ENCODE data around the gene GATAD2A.
"Not testable (repeated sequence)": the region's sequence is repeated elsewhere in the genome, so short reads cannot be mapped to it uniquely, and the experiment has no call there.

The GATAD2A gene

DNA sequence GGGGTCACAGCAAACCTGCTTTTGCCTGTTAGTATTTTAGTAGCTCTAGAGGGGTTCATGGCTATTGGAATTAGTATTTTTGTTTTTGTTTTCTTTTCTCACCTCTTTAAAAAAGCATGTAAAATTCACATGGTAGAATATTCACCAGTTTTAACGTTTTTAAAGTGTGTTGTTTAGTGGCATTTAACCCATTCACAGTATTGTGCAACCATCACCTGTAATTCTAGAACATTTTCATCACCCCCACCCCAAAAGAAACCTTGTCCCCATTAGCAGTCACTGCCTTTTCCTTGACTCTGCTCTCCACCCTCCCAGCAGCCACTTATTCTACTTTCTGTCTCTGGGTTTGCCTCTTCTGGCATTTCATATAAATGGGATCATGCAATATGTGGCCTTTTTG, 39.8 kb downstream of the GATAD2A start:
- in situ Hi-C loops (cut with MboI; ENCODE audit: low sequenced_read_pairs), result no loop called here

DNA sequence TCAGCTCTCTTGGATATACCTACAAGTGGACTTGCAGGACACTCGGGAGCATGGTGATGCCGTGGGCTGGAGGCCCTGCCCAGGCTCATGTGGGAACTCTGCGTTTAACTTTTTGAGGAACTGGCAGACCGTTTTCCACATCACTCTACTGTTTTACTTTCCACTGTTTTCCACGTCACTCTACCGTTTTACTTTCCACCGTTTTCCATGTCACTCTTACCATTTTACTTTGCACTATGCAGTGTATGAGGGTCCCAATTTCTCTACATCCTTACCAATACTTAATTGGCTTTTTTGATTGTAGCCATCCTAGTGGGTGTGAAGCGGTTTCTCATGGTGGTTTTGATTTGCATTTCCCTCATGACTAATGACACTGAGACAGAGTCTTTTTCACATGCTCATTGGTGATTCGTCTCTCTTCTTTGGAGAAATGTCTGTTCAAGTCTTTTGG, 40.5 kb downstream of the GATAD2A start:
- in situ Hi-C loops (cut with MboI; ENCODE audit: low sequenced_read_pairs), result no loop called here

DNA sequence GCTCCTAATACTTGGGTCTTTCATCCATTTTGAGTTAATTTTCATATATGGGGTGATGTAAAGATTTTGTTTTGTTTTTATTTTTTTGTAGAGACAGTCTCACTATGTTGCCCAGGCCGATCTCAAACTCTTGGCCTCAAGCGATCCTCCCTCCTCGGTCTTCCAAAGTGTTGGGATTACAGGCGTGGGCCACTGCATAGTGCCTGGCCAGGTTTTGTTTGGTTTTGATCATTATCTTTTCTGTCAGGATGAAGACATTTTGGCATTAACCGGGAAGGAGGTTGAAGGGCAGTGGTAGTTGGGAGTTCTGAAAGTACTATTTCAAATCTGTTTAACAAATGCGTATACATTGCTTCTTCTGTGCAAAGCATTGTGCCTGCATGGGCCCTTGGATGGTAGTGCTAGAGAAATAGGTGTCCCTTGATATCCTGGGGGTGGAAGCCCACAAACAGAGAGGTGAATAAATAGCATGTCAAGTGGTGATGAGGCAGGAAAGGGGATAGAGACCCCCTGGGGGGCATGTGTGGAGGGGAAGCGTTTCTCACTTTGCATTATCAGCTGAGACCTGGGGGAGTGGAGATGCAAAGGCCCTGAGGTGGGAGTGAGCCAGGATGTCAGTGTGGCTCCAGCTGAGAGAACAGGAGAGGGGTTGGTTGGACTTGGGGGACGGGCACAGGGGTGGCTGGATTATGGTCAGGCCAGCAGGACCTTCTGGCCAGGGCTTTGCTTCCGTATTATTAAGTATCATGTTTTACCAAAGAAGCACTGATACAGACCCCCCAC, 41.4 kb downstream of the GATAD2A start:
- in situ Hi-C loops (cut with MboI; ENCODE audit: low sequenced_read_pairs), result no loop called here

DNA sequence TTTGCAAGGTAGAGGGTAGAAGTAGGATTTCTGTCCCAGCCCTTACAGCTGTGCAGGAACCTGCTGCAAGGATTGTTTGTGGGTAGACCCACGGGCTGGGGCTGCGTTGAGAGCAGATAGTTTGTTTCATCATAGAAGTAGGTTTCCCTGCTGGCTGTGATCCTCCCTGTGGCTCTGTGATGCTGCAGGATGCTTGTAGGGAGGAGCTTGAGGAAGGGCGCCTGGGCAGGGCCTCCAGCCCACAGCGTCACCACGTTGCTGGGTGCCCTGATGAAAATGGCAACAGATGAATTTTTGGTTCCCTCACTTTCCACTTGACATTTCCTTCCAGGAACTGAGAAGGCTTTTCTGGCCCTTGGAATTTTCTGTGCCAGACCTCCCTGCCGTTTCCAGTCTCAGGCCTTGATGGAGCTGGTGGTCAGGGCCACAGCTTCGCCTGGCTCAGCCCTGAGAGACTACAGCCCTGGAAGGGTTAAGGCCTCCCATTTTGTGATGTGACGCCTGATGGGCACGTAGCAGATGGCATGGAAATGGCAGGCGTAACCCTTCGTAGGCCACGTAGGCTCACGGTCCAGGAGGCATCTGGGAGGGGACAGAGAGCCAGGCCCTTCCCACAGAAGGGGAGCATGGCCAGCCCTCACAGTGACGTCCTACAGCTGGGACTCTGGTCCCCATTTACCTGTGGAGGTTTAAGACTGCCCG, 42.2 kb downstream of the GATAD2A start:
- in situ Hi-C loops (cut with MboI; ENCODE audit: low sequenced_read_pairs), result no loop called here

DNA sequence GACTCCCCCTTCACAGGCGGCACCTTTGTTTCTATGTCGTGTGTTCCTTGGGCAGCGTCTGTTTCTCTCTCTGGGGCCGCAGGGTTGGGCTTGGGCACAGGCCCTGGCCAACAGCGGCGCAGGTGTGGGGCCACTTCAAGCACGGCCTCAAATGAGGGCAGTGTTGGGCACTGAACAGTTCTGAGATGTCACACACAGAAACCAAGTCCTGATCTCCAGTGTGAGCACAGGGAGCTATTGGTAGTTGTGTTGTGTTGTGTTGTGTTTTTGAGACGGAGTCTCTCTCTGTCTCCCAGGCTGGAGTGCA, 42.7 kb downstream of the GATAD2A start:
- in situ Hi-C loops (cut with MboI; ENCODE audit: low sequenced_read_pairs), result no loop called here

DNA sequence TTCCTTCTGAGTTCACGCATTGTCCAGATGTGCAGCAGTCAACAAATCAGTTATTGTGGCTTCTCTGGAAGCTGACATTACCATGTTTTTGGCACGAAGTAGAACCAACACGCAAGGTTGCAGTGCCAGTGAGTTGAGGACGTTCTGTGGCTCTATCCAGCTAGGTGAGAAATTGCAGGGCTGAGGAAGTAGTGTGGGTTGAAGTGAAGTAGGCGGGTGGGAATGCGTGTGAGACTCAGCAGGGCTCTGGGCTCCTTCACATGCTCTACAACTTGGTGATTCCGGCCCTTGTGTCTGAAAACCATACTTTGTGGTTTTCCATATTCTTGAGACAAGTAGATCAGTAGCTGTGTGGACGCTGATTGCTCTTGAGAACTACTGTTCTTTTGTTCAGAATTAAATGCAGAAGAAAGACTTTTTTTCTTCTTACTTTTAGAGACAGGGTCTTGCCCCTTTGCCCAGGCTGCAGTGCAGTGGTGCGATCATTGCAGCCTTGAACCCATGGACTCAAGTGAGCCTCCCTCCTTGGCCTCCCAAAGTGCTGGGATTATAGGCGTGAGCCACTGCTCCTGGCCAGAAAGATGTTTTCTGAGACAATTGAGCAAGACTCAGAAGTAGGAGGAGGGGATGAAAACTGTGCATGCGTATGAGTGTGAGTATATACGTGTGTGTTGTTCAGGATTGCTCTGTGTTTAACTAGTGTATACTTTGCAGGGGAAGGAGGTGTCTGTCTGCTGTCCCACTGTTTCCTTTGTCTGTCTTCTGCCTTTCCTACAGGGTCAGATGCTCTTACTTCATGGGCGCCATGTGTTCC, 46.2 kb downstream of the GATAD2A start:
- in situ Hi-C loops (cut with MboI; ENCODE audit: low sequenced_read_pairs), result no loop called here

DNA sequence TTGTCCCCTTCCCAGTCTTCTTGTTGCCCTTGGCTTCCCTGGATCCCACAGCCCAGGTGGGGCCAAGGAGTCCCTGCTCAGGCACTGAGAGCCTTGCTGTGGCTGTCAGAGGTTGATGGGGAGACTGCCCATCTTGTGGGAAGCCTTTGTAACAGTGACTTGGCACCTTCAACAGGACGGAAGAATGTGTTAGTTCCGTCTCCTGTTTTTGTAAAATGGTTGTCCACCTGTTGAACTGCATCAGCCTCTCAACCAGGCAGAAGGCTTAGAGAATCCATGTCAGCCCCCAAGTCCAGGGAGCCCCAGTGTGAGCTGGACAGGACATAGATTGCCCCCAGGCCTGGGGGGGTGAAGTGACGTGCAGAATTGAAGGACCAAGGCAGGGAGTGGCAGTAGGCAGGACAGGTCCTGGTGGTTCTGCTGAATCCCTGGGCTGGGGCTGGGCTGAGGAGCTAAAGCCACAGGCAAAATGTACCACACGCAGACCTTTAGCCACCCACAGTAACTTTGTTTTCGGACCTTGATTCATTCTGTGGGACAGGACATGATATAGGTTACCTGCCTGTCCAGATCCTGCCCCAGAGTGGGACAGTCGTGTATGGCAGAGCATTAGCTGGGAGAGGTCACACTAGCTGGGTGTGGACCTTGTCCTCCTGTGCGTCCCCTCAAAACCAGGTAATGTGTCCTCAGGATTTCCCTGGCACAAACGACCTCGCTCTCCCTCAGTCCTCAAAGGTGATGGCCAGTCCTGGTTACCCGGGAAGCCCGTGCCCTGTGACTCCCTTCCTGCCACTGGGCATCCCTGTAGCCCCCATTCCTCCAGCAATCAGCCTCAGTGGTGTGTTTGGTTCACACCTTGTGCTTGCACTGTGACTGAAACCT, 47.0 kb downstream of the GATAD2A start:
- in situ Hi-C loops (cut with MboI; ENCODE audit: low sequenced_read_pairs), result no loop called here

DNA sequence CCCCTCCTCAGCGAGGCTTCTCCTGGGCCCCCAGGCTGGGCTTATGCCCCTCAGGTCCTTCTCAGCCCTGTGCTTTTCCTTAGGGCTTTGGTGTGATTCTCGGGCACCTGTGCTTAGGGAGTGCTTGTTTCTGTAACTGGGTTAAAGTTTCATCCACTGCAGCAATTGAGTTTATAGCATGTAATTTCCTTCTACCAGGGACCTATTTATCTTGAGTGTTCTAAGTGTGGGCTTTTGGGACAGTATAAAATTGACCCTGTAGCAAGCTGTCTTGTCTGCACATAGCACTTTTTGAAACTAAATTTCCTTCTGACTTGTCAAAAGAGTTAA, 47.6 kb downstream of the GATAD2A start:
- in situ Hi-C loops (cut with MboI; ENCODE audit: low sequenced_read_pairs), result no loop called here

DNA sequence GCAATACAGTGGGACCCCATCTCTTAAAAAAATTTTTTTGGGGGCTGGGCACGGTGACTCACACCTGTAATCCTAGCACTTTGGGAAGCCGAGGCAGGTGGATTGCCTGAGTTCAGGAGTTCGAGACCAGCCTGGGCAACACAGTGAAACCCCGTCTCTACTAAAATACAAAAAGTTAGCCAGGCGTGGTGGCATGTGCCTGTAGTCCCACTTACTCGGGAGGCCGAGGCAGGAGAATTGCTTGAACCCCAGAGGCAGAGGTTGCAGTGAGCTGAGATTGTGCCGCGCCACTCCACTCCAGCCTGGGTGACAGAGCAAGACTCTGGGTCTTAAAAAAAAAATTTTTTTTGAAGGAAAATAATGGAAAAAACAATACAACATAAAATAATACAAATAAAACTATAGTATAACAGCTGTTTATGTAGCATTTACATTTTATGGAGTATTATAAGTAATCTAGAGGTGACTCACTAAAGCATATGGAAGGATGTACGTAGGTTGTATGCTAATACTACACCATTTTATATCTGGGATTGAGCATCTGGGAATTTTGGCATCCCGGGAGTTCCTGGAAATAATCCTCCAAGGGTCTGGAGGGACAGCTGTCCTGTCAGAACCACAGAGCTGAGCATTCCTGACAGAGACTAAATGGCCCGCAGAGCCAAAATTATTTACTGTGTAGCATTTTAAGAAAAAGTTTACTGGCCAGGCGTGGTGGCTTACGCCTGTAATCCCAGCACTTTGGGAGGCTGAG, 49.9 kb downstream of the GATAD2A start:
- in situ Hi-C loops (cut with MboI; ENCODE audit: low sequenced_read_pairs), result not testable (repeated sequence)

DNA sequence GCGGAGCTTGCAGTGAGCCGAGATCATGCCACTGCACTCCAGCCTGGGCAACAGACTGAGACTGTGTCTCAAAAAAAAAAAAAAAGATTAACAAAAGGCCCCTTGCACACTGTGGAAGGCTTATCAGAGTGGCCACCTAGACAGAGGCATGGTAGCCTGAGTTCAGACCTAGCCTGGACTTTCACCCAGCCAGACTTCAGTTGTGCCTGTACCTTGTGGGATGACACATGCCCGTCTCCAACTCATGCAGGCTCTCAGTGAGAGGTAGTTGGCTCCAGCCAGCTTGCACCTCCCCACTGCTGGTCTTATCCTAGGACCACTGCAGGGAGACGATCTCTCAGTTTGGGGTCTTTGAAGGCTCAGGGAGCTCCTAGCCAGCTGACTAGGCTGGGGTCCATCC, 52.2 kb downstream of the GATAD2A start:
- in situ Hi-C loops (cut with MboI; ENCODE audit: low sequenced_read_pairs), result no loop called here

DNA sequence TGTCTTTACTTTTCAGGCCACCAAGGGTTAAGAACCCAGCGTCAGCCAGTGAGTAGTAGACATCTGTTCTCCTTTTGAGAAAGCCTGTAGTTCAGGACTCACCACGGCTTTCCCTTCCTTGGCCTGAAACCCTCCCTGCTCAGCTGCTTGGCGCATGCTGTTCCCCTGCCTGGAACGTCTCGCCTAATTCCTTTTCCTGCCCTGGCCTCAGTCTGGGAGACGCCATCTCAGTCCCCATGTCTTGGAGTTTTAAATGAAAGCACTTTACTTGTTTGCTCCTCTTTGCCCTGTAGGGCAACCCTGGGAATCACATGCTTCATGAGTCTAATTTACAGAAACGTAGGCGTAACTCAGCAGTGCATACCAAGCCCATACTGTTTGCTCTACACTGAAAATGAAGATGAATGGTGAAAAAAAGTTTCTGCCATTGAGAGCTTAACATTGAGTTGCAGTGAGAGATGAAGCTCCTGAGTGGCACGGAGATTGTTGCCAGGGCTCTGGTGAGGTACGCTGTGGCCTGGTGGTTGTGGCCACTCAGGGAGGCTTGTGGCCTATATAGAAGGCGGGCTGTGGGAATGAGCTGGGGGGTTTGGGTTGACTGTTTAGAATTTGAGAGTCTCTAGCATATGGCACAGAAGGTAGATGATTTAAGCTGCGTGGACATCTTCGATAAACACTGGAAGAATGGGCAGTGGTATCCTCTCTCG, 52.8 kb downstream of the GATAD2A start:
- in situ Hi-C loops (cut with MboI; ENCODE audit: low sequenced_read_pairs), result no loop called here

DNA sequence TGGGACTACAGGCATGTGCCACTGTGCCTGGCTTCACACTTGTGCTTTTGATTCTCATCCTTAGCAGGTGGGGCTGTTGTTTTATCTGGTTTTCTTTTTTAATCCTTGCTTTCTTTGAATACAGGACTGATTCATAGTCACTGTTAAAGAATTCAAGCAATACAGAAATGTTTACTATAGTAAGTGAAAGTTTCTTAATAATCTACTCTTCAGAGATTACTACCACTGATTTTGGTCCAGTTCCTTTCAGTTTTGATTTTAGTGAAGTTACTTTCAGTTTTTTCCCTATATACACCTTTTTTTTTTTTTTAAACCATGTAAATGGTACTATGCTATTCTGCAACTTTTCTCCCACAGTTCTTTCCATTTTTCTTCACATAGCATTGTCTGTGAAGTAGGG, 53.6 kb downstream of the GATAD2A start:
- in situ Hi-C loops (cut with MboI; ENCODE audit: low sequenced_read_pairs), result no loop called here

DNA sequence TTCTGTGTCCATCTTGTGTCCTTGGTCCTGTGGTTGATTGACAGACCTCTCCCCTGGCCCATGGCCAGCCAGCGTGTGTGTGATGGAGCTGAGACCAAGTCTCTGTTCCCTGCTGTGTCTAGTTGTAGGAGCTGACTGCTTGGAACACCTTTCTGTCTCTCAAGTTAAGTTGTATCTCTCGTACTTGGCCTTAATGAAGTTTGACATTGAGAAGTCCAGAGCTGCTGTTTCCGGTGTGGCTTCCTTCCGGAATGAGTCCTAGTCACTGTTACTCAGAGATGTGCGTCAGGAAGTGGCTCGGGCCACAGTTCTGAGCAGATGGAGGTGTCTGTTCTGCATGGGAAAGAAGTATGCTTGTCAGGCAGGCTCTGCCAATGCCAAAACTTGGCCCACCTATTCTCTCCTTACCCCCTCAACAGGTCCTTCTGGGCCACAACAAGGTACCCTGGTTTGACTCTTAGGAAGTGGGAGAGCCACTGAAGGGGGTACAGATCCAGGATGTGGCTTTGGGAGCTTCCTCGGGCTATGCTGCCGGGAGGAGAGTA, 54.3 kb downstream of the GATAD2A start:
- in situ Hi-C loops (cut with MboI; ENCODE audit: low sequenced_read_pairs), result no loop called here

DNA sequence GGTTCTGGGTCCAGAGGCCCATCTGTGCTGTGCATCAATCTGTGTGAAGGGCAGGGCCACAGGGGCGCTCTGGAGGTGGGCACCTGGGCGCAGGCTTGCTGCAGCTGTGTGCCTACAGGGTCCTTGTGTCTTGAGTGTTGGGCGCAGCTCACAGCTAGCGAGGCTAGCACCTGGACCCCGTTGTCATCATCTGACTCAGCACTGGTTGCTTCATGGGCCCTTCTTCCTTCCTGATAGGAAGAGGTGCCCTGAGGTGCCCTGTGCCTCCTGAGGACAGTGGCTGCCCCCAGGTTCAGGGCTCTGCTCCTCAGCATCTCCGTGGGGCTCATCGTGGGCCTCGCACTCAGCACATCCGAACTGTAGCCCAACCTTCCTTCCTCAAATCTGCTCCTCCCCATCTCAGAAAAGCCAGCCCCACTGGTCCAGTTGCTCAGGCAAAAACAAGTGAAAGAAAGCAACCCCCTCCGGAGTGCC, 54.8 kb downstream of the GATAD2A start:
- in situ Hi-C loops (cut with MboI; ENCODE audit: low sequenced_read_pairs), result no loop called here

DNA sequence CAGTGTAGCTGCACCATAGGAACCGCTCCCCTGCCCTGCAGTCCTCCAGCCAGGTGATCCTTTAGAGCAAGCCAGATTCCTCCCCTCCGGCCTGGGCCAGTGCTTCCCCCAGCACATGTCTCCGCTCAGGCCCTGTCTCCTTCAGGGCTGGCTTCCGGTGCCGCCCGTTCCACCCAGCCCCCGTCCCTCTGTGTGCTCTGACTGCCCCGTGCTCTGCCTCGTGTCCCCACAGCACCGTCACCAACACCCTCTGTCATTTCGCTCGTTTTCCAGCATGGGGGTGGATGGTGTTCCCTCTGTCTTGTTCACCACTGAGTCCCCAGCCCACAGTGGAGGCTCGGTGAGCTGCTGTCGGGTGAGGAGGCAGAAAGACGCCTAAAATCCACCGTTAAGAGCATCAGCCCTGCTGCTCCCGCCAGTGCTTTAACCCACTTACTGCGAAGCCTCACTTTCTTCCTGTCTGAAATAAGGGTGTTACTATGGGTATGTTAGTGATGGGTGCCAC, 55.3 kb downstream of the GATAD2A start:
- in situ Hi-C loops (cut with MboI; ENCODE audit: low sequenced_read_pairs), result no loop called here

DNA sequence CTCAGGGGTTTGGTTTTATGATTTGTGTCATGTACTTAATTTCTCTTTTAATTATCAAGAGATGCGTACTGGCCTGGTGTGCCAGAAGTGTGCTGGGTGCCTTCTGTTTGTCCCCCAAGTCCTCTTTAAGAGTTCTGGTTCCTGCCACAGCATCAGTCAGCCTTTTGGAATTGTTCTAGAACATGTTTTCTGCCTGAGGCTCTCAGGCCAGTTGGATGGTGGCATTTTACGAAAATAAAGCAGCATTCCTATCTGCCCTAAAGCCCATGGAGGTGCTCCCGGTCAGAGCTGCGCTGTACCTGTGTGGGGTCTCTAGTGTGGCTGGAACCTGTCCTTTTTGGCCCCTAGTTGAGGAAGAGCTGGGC, 55.8 kb downstream of the GATAD2A start:
- in situ Hi-C loops (cut with MboI; ENCODE audit: low sequenced_read_pairs), result no loop called here

DNA sequence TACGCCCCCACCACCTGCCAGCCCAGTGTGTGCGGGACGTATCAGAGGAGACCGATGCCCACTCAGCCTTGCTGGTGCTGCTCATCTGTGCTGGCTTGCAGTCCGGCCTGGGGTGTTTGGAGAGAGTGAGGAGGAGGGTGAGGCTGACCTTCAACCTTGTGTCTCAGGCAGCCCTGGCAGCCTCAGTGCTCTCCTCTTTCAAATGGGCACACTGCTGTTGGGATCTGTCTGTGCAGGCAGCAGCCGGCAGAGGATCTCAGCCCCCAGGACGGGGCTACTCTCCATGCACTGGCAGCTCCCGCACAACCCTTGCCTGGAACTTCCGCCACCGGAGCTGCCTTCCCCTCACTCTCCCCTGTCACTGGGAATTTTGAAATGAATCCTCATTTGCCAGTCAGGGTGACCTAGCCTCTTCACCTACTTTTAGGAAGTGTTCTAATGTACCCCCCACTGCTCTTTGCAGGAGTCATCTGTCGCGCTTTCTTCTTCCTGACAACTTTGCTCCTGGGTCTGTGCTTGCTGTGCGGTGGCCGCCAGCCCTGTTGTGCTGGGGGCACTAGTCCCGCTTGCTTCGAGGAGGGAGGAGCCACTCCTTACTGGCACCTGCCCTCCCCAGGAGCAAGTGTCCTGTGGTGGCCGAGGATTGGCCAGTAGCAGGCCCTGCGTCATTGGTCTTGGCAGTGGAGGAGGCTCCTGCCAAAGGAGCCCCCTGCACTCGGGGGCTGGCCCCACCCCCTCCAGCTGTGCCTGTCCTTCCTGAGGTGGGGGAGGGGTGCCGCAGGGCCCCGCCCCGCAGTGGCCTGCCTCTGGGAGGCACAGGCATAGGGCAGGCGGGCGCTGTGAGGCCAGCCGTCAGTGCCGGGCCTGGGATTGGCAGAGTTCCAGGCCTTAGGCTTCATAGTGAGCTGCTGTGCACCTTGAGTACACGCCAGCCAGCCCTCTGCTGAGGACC, 56.5 kb downstream of the GATAD2A start:
- in situ Hi-C loops (cut with MboI; ENCODE audit: low sequenced_read_pairs), result no loop called here

All from HL-60/S4 (cell line).